GM11168 (cell line): ENCODE measurements around the gene DNER.

Experiments
- in situ Hi-C: fragments of 300-500 bp; cut with MboI; formaldehyde crosslinking; loops from one replicate; pipeline ENCODE4 v1.12.0; 2022; ENCODE audit warnings: low sequenced_read_pairs; ENCODE audit not compliant: unreplicated experiment

DNER gene

GRCh38 chr2:229453230-229453629 is 261.1 kb downstream of the DNER start:
- in situ Hi-C loops: no loop called here

- in situ Hi-C loops: no loop called here
These were observed 262.5 kb downstream of the DNER start for GRCh38 chr2:229451852-229452251.

- in situ Hi-C loops: no loop called here
These were observed 267.1 kb downstream of the DNER start for GRCh38 chr2:229447227-229447626.

DNA sequence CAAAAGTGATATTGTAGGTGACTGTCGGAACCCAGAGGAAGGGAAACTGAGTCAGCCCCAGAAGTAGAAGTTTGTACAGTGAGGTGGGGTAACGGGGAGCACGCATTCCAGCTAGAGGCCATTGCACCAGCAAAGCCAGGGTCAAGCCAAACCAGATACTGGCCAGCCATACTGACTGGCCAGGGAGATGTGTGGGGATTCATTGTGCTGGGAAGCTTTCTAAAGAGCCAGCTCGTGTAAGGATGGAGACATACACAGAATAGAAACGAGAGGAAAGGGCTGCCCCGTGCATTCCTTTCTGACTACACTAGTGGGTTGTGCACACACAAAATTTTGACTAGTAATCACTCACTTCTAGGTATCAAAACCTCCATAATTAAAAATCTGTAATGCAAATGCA is 268.0 kb downstream of the DNER start:
- in situ Hi-C loops: no loop called here

DNA sequence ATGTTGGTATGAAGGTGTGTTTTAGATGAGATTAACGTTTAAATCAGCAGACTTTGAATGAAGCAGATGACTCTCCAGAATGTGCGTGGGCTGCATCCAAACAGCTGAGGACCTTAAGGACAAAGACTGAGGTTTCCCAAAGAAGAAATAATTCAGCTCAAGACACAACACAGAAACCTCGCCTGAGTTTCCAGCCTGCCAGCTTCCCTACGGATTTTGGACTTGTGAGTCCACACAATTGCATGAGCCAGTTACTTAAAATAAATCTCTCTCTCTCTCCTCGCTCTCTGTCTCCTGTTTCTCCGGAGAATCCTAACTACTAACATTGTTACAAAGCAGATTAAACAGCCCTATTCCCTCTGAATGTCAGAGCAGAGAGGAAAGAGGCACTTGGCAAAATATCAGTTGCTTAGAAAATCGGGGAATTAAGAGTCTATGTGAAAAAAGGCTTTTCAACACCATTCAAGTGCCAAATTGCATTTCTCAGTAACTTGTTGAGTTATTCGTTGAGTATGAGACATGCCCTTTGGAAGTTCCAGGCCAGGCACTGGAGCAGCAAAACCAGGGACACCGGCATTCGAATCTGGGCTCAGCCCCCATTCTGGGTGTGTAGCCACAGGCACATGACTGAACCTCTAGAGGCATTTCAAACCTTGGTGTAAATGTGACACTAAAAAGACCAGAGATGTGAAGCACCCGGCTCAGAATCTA is 268.7 kb downstream of the DNER start:
- in situ Hi-C loops: no loop called here

- in situ Hi-C loops: no loop called here
These were observed 269.3 kb downstream of the DNER start for GRCh38 chr2:229445019-229445418.

- in situ Hi-C loops: no loop called here
These were observed 270.6 kb downstream of the DNER start for GRCh38 chr2:229443546-229444268.

DNA sequence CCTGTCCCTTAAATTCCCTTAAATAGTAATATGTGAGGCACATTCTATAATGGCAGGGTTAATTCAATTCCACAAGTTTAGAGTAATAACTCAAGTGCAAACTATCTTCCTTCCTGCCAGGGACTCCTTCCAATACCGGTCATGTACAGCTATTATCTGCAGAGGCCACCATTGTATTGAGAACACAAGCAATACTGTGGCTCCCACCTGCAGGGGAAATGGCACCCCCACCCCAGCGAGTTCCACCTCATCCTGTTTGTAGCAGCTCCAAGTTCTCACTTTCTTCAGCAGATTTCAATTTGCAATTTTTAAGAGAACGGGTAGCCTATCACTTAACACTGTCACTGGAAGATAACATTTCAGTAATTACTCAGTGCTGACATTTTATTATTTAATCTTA is 271.2 kb downstream of the DNER start:
- in situ Hi-C loops: no loop called here

DNA sequence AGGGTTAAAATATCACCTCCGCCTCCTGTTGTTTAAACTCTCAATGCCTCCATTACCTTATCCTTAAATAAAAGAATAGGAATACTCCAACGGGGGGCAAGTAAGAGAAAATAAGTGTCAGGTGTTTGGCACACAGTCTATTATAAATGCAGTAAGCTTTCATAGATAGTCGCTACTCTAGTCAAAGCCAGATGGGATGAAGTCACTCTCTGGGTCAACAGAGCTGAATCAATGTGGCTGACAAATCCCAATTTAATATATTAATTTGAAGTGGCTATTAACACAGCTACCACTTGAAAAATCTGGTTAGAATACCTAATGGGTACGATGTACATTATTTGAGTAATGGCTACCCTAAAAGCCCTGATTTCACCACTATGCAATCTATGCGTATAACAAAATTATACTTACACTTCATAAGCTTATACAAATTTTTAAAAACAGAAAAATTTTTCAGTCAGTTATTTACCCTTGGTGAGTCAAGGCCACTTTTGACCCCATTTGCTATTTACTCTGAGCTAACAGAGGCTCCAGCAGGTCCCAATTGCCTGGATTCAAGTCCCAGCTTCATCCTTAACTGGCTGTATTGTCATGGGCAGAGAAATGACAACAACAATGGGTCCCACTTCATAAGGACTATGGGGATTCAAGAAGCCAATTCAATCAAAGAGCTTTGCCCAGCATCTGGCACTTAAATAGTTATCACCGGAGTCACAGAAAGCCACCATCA is 275.8 kb downstream of the DNER start:
- in situ Hi-C loops: no loop called here

GRCh38 chr2:229437467-229437866 is 276.9 kb downstream of the DNER start:
- in situ Hi-C loops: no loop called here

- in situ Hi-C loops: no loop called here
These were observed 280.2 kb downstream of the DNER start for GRCh38 chr2:229434187-229434586.

DNA sequence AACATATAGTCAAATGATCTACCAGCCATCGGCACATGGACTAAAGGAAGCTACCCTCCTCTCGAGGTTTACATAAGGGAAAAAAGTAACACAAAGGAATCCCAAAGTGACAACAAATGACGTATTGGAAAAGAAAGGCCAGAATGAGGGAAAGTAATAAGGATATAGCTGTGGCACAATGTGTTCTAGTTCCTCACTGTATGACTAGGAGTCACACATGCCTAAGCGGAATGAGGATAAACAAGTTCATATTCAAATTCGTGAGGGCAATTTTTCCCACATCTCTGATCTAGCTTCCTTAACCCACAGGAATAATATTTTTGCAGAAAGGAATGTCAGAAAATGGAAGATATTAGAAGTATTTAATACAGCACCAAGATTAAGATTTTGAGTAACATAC is 281.0 kb downstream of the DNER start:
- in situ Hi-C loops: no loop called here

GRCh38 chr2:229431327-229431954 is 282.9 kb downstream of the DNER start:
- in situ Hi-C loops: no loop called here

GRCh38 chr2:229429589-229429988 is 284.8 kb downstream of the DNER start:
- in situ Hi-C loops: no loop called here

DNA sequence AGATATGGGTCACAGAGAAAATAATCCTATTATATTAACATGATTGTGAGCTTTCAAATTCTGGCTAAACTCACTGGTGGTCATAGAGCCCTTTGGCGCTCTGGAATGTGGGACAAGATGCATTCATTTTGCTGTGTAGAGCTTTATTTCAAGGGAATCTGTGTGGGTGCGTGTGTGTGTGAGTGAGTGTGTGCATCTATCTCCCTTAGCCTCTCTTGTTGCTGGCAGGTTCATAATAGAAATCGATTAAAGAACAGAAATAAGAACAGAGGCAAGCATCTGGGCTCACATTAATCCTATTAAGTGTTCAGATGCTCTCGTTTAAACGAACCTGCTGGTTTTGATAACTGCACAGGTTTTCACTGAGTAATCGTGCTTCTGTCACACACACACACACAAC is 287.9 kb downstream of the DNER start:
- in situ Hi-C loops: no loop called here

GRCh38 chr2:229425598-229425997 is 288.8 kb downstream of the DNER start:
- in situ Hi-C loops: no loop called here

GRCh38 chr2:229422063-229422462 is 292.3 kb downstream of the DNER start:
- in situ Hi-C loops: no loop called here

GRCh38 chr2:229419158-229419557 is 295.2 kb downstream of the DNER start:
- in situ Hi-C loops: no loop called here

DNA sequence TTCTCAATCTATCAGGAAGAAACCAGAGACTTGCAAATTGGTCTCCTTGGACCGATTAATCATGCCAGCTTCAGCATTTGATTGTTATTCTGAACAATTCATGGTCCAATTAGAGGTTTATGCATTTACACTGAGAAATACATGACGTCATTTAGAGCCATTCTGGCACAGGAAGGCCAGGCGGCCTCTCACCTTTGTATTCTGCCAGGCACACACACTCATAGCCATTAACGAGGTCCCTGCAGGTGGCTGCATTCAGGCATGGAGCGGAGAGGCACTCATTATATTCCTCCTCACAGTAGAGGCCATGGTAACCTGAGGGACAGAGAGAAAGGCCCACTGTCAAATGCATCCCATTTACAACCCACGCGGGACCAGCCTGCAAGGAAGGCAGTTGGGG is 296.4 kb downstream of the DNER start:
- in situ Hi-C loops: no loop called here

- in situ Hi-C loops: no loop called here
These were observed 297.2 kb downstream of the DNER start for GRCh38 chr2:229417176-229417575.
